HepG2 (cell line): ENCODE measurements around the gene SPSB1. TPM values are rescaled to one million over a fixed set of nuclear protein-coding genes. Genes with fewer than 3 reads are reported as not detected.

Experiments
- ATAC-seq: fragments of 200-7000 bp; cut with Tn5 transposase; 3 replicates; pipeline ENCODE4 v1.9.1; 2020; ENCODE audit warnings: mild to moderate bottlenecking, moderate library complexity
- BruUV-seq: library from RNA; stranded (reverse); fragments of 400-500 nt; replicated peaks from 2 replicates; lab custom pipeline; 2021; lab: Mats Ljungman, UMichigan
- CTCF ChIA-PET: fragments of 300-600 bp; formaldehyde crosslinking; extraction: SDS; loops from one replicate; lab custom pipeline; 2021; ENCODE audit warnings: low total read pairs, inconsistent platforms, low intra/inter-chr PET ratio; lab: Yijun Ruan, JAX
- POLR2A ChIA-PET: fragments of 350-600 bp; sonication (Branson Sonifier 250); formaldehyde crosslinking; loops from one replicate; lab custom pipeline; 2020; ENCODE audit warnings: antibody characterized with exemption, inconsistent platforms; lab: Yijun Ruan, JAX
- DNase-seq: peaks from one replicate; pipeline ENCODE4 v3.0.0-alpha.2; 2015; ENCODE audit warnings: low spot score
- FAIRE-seq: peaks from 3 replicates; lab custom pipeline; 2011; peaks lifted over from hg19 to GRCh38; lab: Jason Lieb, UNC
- H2AFZ ChIP-seq: one replicate; pipeline ENCODE4 v1.6.1; 2011; ENCODE audit warnings: low read length, inconsistent platforms
- H3K27ac ChIP-seq: fragments of 300-600 bp; 3 replicates; pipeline ENCODE4 v1.8.0; 2011; ENCODE audit warnings: mixed run types, mild to moderate bottlenecking, mixed read lengths, low read length, inconsistent platforms; ENCODE audit not compliant: insufficient read depth; ENCODE audit errors: extremely low read length
- H3K27me3 ChIP-seq, 2 experiments: fragments of 200-600 bp in 1 of 2; 2 replicates in 1 of 2; 3 replicates in 1 of 2; pipeline versions ENCODE4 v1.6.0 to v1.8.0; 2011; ENCODE audit warnings: low read length in 2 of 2, mild to moderate bottlenecking in 2 of 2, moderate library complexity in 2 of 2, inconsistent platforms in 1 of 2; ENCODE audit not compliant: insufficient read depth in 2 of 2, control insufficient read depth in 1 of 2
- H3K36me3 ChIP-seq, 2 experiments: fragments of 200-600 bp in 1 of 2; replicated peaks in 1 of 2; 2 replicates in 1 of 2; 3 replicates in 1 of 2; pipeline versions ENCODE4 v1.5.1 to v1.8.0; 2011; ENCODE audit warnings: low read length in 2 of 2, inconsistent platforms in 1 of 2; ENCODE audit not compliant: insufficient read depth in 2 of 2, control insufficient read depth in 1 of 2
- H3K4me1 ChIP-seq: 2 replicates; pipeline ENCODE4 v1.5.1; 2012; ENCODE audit warnings: low read length, inconsistent platforms; ENCODE audit not compliant: insufficient read depth
- H3K4me2 ChIP-seq: 2 replicates; pipeline ENCODE4 v1.6.0; 2011; ENCODE audit warnings: low read depth, low read length, inconsistent platforms
- H3K4me3 ChIP-seq, 3 experiments: fragments of 200-600 bp in 1 of 3; sonication (generic), shearing (Covaris generic) in 1 of 3; replicated peaks in 1 of 3; 2 replicates each; pipeline ENCODE4 v1.5.1; 2011 to 2016; ENCODE audit warnings: low read length in 3 of 3, inconsistent platforms in 2 of 3, low read depth in 2 of 3, mild to moderate bottlenecking in 2 of 3, control low read depth in 1 of 3, mixed read lengths in 1 of 3; ENCODE audit not compliant: insufficient read depth in 1 of 3
- H3K79me2 ChIP-seq: one replicate; pipeline ENCODE4 v1.6.1; 2011; ENCODE audit warnings: low read length, inconsistent platforms; ENCODE audit not compliant: insufficient read depth
- H3K9ac ChIP-seq: 2 replicates; pipeline ENCODE4 v1.6.0; 2011; ENCODE audit warnings: mild to moderate bottlenecking, low read depth, low read length, inconsistent platforms; ENCODE audit not compliant: insufficient read depth
- H3K9me3 ChIP-seq: 2 replicates; pipeline ENCODE4 v1.5.1; 2012; ENCODE audit warnings: mild to moderate bottlenecking, low read length
- H4K20me1 ChIP-seq: 2 replicates; pipeline ENCODE4 v1.6.0; 2011; ENCODE audit warnings: inconsistent platforms, mild to moderate bottlenecking, low read length, moderate library complexity; ENCODE audit not compliant: insufficient read depth
- CBFB ChIP-seq: sonication (generic); formaldehyde crosslinking; IDR thresholded peaks from 2 replicates; pipeline ENCODE4 v1.4.0; 2020; ENCODE audit warnings: missing genetic modification reagents
- FLYWCH1 ChIP-seq: sonication (generic); formaldehyde crosslinking; IDR thresholded peaks from 2 replicates; pipeline ENCODE4 v1.8.1; 2023; ENCODE audit warnings: mild to moderate bottlenecking, missing genetic modification reagents
- GLI4 ChIP-seq: sonication (generic); formaldehyde crosslinking; IDR thresholded peaks from 2 replicates; pipeline ENCODE4 v1.5.1; 2020; ENCODE audit warnings: missing genetic modification reagents, mild to moderate bottlenecking, moderate library complexity, borderline replicate concordance
- JDP2 ChIP-seq: sonication (generic); formaldehyde crosslinking; IDR thresholded peaks from 2 replicates; pipeline ENCODE4 v1.8.1; 2022; ENCODE audit warnings: missing genetic modification reagents, borderline replicate concordance
- KDM5B ChIP-seq: sonication (generic); formaldehyde crosslinking; IDR thresholded peaks from 2 replicates; pipeline ENCODE4 v1.4.0; 2020; ENCODE audit warnings: missing genetic modification reagents, mild to moderate bottlenecking, borderline replicate concordance
- MAFF ChIP-seq: IDR thresholded peaks from 2 replicates; pipeline ENCODE4 v1.6.1; 2011; ENCODE audit warnings: low read depth, low read length, improper control_type of control experiment
- MEIS2 ChIP-seq: sonication (generic); formaldehyde crosslinking; IDR thresholded peaks from 2 replicates; pipeline ENCODE4 v1.9.0; 2021; ENCODE audit warnings: mild to moderate bottlenecking, missing genetic modification reagents
- SMARCE1 ChIP-seq: fragments of 450-650 bp; IDR thresholded peaks from 2 replicates; pipeline ENCODE4 v1.6.1; 2017; ENCODE audit warnings: borderline replicate concordance
- ZNF160 ChIP-seq: sonication (generic); formaldehyde crosslinking; IDR thresholded peaks from 2 replicates; pipeline ENCODE4 v1.8.0; 2022; ENCODE audit warnings: mild to moderate bottlenecking, inconsistent platforms, missing genetic modification reagents
- ZNF850 ChIP-seq: sonication (generic); formaldehyde crosslinking; conservative IDR thresholded peaks from 2 replicates; pipeline ENCODE4 v1.9.0; 2021; ENCODE audit warnings: mild to moderate bottlenecking, missing genetic modification reagents
- WGBS: methylation state at CpG from one replicate; pipeline ENCODE4 v1.1.6; 2017; ENCODE audit warnings: low lambda C conversion rate; 5-methylcytosine and 5-hydroxymethylcytosine counted together
- in situ Hi-C: cut with HindIII; loops from 2 replicates; pipeline ENCODE4 v1.10.0; 2017; ENCODE audit warnings: low pct_unique_long_range_greater_than_20kb; ENCODE audit not compliant: extremely low pct_ligation_motif_present
- intact Hi-C: fragments of 100-400 bp; cut with micrococcal nuclease; formaldehyde crosslinking; loops from one replicate; pipeline ENCODE4 v1.10.0; 2022; ENCODE audit not compliant: unreplicated experiment
- polyA plus RNA-seq, 8 experiments: library from polyadenylated mRNA; depleted of rRNA in 3 of 8; stranded (reverse) in 7 of 8; unstranded in 1 of 8; fragments of >200 nt; fragmentation: Illumina TruSeq in 4 of 8; extraction: Trizol in 4 of 8; gene quantifications; 2 replicates each; pipeline versions ENCODE4 v1.2.1 to v1.2.3, GENCODE V29; 2011 to 2016; ENCODE audit warnings: low read depth in 4 of 8, missing spikeins in 1 of 8, mixed read lengths in 1 of 8; ENCODE audit not compliant: insufficient read depth in 1 of 8
- total RNA-seq, 5 experiments: library from RNA; depleted of rRNA; stranded (reverse); fragments of >200 nt; fragmentation: Illumina TruSeq; extraction: Trizol; gene quantifications; 2 replicates each; pipeline ENCODE4 v1.2.3, GENCODE V29; 2016; ENCODE audit warnings: low read depth in 1 of 5
- TF ChIP-seq, protein P1 (sequence below): sonication (generic); formaldehyde crosslinking; IDR thresholded peaks from 2 replicates; pipeline ENCODE4 v1.8.1; 2023; ENCODE audit warnings: mild to moderate bottlenecking, missing genetic modification reagents
- TF ChIP-seq, protein P2 (sequence below): sonication (generic); formaldehyde crosslinking; IDR thresholded peaks from 2 replicates; pipeline ENCODE4 v1.4.0; 2020; ENCODE audit warnings: missing genetic modification reagents
- TF ChIP-seq, protein P3 (sequence below): sonication (generic); formaldehyde crosslinking; conservative IDR thresholded peaks from 2 replicates; pipeline ENCODE4 v1.4.0; 2020; ENCODE audit warnings: missing genetic modification reagents
- TF ChIP-seq, protein P4 (sequence below): IDR thresholded peaks from 2 replicates; pipeline ENCODE4 v1.6.1; 2016; ENCODE audit warnings: mild to moderate bottlenecking, missing biosample characterization, missing genetic modification reagents
- TF ChIP-seq, protein P5 (sequence below): sonication (generic); formaldehyde crosslinking; IDR thresholded peaks from 2 replicates; pipeline ENCODE4 v1.4.0; 2020; ENCODE audit warnings: mild to moderate bottlenecking, missing genetic modification reagents

SPSB1 gene
- total and polyA plus RNA-seq, 2 of the 13 experiments (the other 11 are each of a cell fraction or from before 2014, with no cell fraction given): 5.0 to 8.0 TPM

DNA sequence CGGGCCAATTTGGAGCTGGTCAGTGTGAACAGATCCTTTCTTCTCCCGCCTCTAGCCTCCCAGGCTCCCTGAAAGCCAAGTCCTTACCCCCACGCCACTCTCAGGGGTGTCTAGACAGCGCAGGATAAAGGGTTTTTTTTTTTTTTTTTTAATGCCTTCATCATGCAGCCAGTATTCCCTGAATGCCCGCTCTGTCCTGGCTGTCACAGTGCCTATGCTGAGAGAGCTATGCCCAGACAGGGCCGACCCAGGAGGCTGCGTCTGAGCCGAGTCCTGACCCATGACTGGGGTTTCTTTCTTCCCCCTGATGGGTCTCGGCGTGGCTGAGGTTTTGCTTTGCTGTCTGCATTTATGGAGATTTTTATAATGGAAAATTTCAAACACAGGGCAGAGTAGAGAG lies 18.3 kb downstream of the SPSB1 start (continued):
- TF ChIP-seq, protein P1, sequence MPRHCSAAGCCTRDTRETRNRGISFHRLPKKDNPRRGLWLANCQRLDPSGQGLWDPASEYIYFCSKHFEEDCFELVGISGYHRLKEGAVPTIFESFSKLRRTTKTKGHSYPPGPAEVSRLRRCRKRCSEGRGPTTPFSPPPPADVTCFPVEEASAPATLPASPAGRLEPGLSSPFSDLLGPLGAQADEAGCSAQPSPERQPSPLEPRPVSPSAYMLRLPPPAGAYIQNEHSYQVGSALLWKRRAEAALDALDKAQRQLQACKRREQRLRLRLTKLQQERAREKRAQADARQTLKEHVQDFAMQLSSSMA: no peak

DNA sequence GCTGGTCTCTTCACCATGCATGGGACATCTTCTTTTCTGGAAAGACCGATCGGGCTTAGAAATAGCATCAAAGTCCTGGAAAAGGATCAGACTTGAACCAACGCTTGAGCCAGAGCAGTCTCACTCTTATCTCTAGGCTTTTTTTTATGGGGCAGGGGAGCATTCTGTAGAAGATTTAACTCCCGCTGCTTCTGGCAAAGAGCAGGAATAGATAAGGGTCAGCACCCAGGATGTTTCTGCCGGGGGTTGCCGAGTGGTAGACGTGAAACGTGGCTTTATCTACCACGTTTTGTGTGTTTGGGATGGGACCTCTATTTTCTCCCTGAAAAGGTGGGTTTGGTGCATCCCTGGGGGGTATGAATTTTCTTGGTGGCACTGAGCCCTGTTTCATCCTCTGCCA lies 18.8 kb downstream of the SPSB1 start:
- Histone ChIP-seq H3K4me1 (no peaks in the 10 kb centered on the region), H3K79me2 (no peaks in the 10 kb centered on the region), H3K27ac (no peak overlapping the region), H4K20me1 (no peaks in the 10 kb centered on the region), H3K9ac (no peak overlapping the region), H2AFZ (no peak overlapping the region), H3K4me2 (no peak overlapping the region), H3K9me3 (no peaks in the 10 kb centered on the region), H3K4me3 (no peak overlapping the region), H3K36me3 (no peaks in the 10 kb centered on the region), H3K27me3 (no peaks in the 10 kb centered on the region)
- POLR2A ChIA-PET: no interaction called here
- intact Hi-C loops (no loop called here), in situ Hi-C loops (no loop called here)
- no peak for DNase-seq
- no peak for ATAC-seq
- CTCF ChIA-PET: no interaction called here
- 95% methylated on average over 9 of the region's 9 CpGs for WGBS
- FAIRE-seq: no peak
- no TSS peak for BruUV-seq
- no peak for TF ChIP-seq FLYWCH1 (CRISPR knock-in tag)
- TF ChIP-seq GLI4 (CRISPR knock-in tag): no peak
- TF ChIP-seq SMARCE1: no peak
- no peak for TF ChIP-seq MAFF
- TF ChIP-seq KDM5B (CRISPR knock-in tag): no peak
- TF ChIP-seq, protein P2, sequence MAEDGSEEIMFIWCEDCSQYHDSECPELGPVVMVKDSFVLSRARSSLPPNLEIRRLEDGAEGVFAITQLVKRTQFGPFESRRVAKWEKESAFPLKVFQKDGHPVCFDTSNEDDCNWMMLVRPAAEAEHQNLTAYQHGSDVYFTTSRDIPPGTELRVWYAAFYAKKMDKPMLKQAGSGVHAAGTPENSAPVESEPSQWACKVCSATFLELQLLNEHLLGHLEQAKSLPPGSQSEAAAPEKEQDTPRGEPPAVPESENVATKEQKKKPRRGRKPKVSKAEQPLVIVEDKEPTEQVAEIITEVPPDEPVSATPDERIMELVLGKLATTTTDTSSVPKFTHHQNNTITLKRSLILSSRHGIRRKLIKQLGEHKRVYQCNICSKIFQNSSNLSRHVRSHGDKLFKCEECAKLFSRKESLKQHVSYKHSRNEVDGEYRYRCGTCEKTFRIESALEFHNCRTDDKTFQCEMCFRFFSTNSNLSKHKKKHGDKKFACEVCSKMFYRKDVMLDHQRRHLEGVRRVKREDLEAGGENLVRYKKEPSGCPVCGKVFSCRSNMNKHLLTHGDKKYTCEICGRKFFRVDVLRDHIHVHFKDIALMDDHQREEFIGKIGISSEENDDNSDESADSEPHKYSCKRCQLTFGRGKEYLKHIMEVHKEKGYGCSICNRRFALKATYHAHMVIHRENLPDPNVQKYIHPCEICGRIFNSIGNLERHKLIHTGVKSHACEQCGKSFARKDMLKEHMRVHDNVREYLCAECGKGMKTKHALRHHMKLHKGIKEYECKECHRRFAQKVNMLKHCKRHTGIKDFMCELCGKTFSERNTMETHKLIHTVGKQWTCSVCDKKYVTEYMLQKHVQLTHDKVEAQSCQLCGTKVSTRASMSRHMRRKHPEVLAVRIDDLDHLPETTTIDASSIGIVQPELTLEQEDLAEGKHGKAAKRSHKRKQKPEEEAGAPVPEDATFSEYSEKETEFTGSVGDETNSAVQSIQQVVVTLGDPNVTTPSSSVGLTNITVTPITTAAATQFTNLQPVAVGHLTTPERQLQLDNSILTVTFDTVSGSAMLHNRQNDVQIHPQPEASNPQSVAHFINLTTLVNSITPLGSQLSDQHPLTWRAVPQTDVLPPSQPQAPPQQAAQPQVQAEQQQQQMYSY (CRISPR knock-in tag): no peak
- TF ChIP-seq ZNF160 (CRISPR knock-in tag): no peak
- no peak for TF ChIP-seq ZNF850 (CRISPR knock-in tag)
- TF ChIP-seq CBFB (CRISPR knock-in tag): no peak
- no peak for TF ChIP-seq MEIS2
- TF ChIP-seq, protein P3, sequence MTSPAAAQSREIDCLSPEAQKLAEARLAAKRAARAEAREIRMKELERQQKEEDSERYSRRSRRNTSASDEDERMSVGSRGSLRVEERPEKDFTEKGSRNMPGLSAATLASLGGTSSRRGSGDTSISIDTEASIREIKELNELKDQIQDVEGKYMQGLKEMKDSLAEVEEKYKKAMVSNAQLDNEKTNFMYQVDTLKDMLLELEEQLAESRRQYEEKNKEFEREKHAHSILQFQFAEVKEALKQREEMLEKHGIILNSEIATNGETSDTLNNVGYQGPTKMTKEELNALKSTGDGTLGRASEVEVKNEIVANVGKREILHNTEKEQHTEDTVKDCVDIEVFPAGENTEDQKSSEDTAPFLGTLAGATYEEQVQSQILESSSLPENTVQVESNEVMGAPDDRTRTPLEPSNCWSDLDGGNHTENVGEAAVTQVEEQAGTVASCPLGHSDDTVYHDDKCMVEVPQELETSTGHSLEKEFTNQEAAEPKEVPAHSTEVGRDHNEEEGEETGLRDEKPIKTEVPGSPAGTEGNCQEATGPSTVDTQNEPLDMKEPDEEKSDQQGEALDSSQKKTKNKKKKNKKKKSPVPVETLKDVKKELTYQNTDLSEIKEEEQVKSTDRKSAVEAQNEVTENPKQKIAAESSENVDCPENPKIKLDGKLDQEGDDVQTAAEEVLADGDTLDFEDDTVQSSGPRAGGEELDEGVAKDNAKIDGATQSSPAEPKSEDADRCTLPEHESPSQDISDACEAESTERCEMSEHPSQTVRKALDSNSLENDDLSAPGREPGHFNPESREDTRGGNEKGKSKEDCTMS: no peak
- no peak for TF ChIP-seq JDP2 (CRISPR knock-in tag)
- TF ChIP-seq, protein P4, sequence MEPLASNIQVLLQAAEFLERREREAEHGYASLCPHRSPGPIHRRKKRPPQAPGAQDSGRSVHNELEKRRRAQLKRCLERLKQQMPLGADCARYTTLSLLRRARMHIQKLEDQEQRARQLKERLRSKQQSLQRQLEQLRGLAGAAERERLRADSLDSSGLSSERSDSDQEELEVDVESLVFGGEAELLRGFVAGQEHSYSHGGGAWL (CRISPR knock-in tag): no peak
- TF ChIP-seq, protein P5, sequence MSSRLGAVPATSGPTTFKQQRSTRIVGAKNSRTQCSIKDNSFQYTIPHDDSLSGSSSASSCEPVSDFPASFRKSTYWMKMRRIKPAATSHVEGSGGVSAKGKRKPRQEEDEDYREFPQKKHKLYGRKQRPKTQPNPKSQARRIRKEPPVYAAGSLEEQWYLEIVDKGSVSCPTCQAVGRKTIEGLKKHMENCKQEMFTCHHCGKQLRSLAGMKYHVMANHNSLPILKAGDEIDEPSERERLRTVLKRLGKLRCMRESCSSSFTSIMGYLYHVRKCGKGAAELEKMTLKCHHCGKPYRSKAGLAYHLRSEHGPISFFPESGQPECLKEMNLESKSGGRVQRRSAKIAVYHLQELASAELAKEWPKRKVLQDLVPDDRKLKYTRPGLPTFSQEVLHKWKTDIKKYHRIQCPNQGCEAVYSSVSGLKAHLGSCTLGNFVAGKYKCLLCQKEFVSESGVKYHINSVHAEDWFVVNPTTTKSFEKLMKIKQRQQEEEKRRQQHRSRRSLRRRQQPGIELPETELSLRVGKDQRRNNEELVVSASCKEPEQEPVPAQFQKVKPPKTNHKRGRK: no peak
